MCF 10A (cell line): Measurements from ENCODE around the gene ARL13A. TPM values are rescaled to one million over a fixed set of nuclear protein-coding genes. Genes with fewer than 3 reads are reported as not detected.
"Not testable (repeated sequence)": the region's sequence is repeated elsewhere in the genome, so short reads cannot be mapped to it uniquely, and the experiment has no call there.

Experiments used
- BruUV-seq: library from RNA; stranded (reverse); fragments of 400-500 nt; replicated peaks from 2 replicates; lab custom pipeline; 2021; lab: Mats Ljungman, UMichigan
- CTCF ChIA-PET: fragments of 300-600 bp; sonication (Branson Sonifier 250); formaldehyde crosslinking; extraction: SDS; loops from one replicate; lab custom pipeline; 2021; ENCODE audit warnings: antibody characterized with exemption, inconsistent platforms; lab: Yijun Ruan, JAX
- POLR2A ChIA-PET: fragments of 300-600, 350-650 bp; sonication (Branson Sonifier 250); formaldehyde crosslinking; extraction: SDS; loops from one replicate; lab custom pipeline; 2020; ENCODE audit warnings: antibody characterized with exemption, inconsistent platforms; lab: Yijun Ruan, JAX
- DNase-seq: peaks from one replicate; pipeline ENCODE4 v3.0.0-alpha.2; 2018; ENCODE audit not compliant: unreplicated experiment
- H3K27ac Mint-ChIP-seq: one replicate; pipeline ENCODE4 v1.8.0; 2022; ENCODE audit warnings: mild to moderate bottlenecking, low read depth, mixed read lengths; ENCODE audit not compliant: unreplicated experiment
- H3K27me3 Mint-ChIP-seq: one replicate; pipeline ENCODE4 v1.8.0; 2022; ENCODE audit warnings: mixed read lengths; ENCODE audit not compliant: insufficient read depth, unreplicated experiment
- H3K36me3 Mint-ChIP-seq: one replicate; pipeline ENCODE4 v1.8.0; 2022; ENCODE audit warnings: mild to moderate bottlenecking, moderate library complexity, mixed read lengths; ENCODE audit not compliant: insufficient read depth, unreplicated experiment
- H3K4me1 Mint-ChIP-seq: one replicate; pipeline ENCODE4 v1.8.0; 2022; ENCODE audit warnings: mixed read lengths; ENCODE audit not compliant: insufficient read depth, unreplicated experiment
- H3K4me3 Mint-ChIP-seq: one replicate; pipeline ENCODE4 v1.8.0; 2022; ENCODE audit warnings: mild to moderate bottlenecking, moderate library complexity, mixed read lengths; ENCODE audit not compliant: unreplicated experiment
- H3K9me3 Mint-ChIP-seq: one replicate; pipeline ENCODE4 v1.8.0; 2022; ENCODE audit warnings: mixed read lengths; ENCODE audit not compliant: unreplicated experiment
- intact Hi-C: fragments of 100-400 bp; cut with micrococcal nuclease; formaldehyde crosslinking; loops from 2 replicates; pipeline ENCODE4 v1.14.1; 2022
- total RNA-seq: library from RNA; stranded (reverse); gene quantifications from 2 replicates; pipeline ENCODE4 v1.2.3, GENCODE V29; 2022
- TF ChIP-seq, protein P1 (sequence below): fragments of 200-600 bp; IDR thresholded peaks from one replicate; pipeline ENCODE4 v1.8.0; 2022; ENCODE audit warnings: antibody characterized with exemption, mild to moderate bottlenecking; ENCODE audit not compliant: unreplicated experiment

The ARL13A gene
- total RNA-seq, 1 experiment from 2014 or later: not detected

- no TSS peak for BruUV-seq
Measured at GRCh38 chrX:100976211-100976610, 6.7 kb downstream of the ARL13A start.

DNA sequence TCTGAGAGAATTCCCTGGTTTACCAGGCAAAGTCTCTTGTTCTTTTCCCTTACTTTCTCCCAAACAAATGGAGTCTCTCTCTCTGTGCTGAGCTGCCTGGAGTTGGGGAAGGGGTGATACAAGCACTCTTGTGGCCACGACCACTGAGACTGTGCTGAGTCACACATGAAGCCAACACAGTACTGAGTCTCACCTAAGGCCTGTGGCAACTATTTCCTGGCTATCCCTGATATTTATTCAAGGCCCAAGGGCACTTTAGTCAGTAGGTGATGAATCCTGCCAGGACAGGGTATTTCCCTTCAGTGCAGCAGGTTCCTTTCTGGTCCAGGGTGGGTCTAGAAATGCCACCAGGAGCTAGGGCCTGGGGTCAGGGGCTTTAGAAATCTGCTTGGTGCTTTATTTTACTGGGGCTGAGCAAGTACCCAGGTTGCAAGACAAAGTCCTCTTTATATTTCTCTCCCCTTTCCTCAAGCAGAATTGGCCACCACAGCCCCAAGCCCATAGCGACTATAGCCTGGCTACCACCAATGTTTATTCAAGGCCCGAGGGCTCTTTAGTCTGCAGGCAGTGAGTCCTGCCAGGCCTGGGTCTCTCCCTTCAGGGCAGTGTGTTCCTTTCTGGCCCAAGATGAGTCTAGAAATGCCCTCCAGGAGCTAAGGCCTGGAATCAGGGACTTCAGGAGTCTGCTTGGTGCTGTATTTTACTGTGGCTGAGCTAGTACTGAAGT is 10.5 kb downstream of the ARL13A start:
- ChIA-PET CTCF (interaction anchor here (0.6 kb wide), 2 partner anchors 15 to 150 kb away, joined by 3 read pairs; no protein-coding TSS in a partner anchor), POLR2A (interaction anchor here (1.0 kb wide), 1 partner anchor 14 kb away, joined by 6 read pairs; no protein-coding TSS in a partner anchor)
- Mint-ChIP-seq H3K4me1 (no peaks in the 10 kb centered on the region), H3K27me3 (peaks cover 51% of the 10 kb centered on the region), H3K9me3 (peaks cover 13% of the 10 kb centered on the region), H3K27ac (peak overlapping the region; percentile 63), H3K36me3 (no peaks in the 10 kb centered on the region), H3K4me3 (no peak overlapping the region)
- peak; percentile 59 for DNase-seq
- TF ChIP-seq, protein P1, sequence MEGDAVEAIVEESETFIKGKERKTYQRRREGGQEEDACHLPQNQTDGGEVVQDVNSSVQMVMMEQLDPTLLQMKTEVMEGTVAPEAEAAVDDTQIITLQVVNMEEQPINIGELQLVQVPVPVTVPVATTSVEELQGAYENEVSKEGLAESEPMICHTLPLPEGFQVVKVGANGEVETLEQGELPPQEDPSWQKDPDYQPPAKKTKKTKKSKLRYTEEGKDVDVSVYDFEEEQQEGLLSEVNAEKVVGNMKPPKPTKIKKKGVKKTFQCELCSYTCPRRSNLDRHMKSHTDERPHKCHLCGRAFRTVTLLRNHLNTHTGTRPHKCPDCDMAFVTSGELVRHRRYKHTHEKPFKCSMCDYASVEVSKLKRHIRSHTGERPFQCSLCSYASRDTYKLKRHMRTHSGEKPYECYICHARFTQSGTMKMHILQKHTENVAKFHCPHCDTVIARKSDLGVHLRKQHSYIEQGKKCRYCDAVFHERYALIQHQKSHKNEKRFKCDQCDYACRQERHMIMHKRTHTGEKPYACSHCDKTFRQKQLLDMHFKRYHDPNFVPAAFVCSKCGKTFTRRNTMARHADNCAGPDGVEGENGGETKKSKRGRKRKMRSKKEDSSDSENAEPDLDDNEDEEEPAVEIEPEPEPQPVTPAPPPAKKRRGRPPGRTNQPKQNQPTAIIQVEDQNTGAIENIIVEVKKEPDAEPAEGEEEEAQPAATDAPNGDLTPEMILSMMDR: no peak
- intact Hi-C loops: no loop called here
- no TSS peak for BruUV-seq

More at GRCh38 chrX:100976211-100976610, 6.7 kb downstream of the ARL13A start:
- ChIA-PET CTCF (no interaction called here), POLR2A (no interaction called here)
- TF ChIP-seq, protein P1: no peak
- peaks cover 45% of the 10 kb centered on the region for H3K27me3 Mint-ChIP-seq
- no peaks in the 10 kb centered on the region for H3K36me3 Mint-ChIP-seq
- no peak for DNase-seq
- peaks cover 13% of the 10 kb centered on the region for H3K9me3 Mint-ChIP-seq
- H3K4me1 Mint-ChIP-seq: no peaks in the 10 kb centered on the region
- intact Hi-C loops: no loop called here
- H3K4me3 Mint-ChIP-seq: no peak overlapping the region
- H3K27ac Mint-ChIP-seq: no peak overlapping the region

- ChIA-PET POLR2A (interaction anchor here (1.0 kb wide), 1 partner anchor 13 kb away, joined by 6 read pairs; no protein-coding TSS in a partner anchor), CTCF (interaction anchor here (0.6 kb wide), 2 partner anchors 14 to 150 kb away, joined by 3 read pairs; no protein-coding TSS in a partner anchor)
- DNase-seq: peak; percentile 80
- peaks cover 51% of the 10 kb centered on the region for H3K27me3 Mint-ChIP-seq
- BruUV-seq: no TSS peak
- peaks cover 13% of the 10 kb centered on the region for H3K9me3 Mint-ChIP-seq
- no peaks in the 10 kb centered on the region for H3K4me1 Mint-ChIP-seq
- intact Hi-C loops: no loop called here
- TF ChIP-seq, protein P1: no peak
- H3K27ac Mint-ChIP-seq: peak overlapping the region; percentile 63
- no peaks in the 10 kb centered on the region for H3K36me3 Mint-ChIP-seq
- no peak overlapping the region for H3K4me3 Mint-ChIP-seq
Measured at GRCh38 chrX:100980608-100981497, 11.3 kb downstream of the ARL13A start.

DNA sequence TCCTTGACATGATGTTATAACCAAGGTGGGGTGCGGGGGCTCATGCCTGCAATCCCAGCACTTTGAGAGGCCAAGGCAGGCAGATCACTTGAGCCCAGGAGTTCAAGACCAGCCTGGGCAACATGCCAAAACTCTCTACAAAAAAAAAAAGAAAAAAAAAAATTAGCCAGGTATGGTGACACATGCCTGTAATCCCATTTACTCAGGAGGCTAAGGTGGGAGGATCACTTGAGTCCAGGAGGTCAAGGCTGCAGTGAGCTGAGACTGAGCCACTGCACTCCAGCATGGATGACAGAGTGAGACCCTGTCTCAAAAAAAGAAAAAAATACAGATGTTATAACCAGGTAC is 12.0 kb downstream of the ARL13A start:
- peak; percentile 47 for DNase-seq
- intact Hi-C loops, BruUV-seq, H3K4me1 Mint-ChIP-seq, CTCF ChIA-PET, H3K36me3 Mint-ChIP-seq, H3K4me3 Mint-ChIP-seq, POLR2A ChIA-PET: not testable (repeated sequence)
- peaks cover 13% of the 10 kb centered on the region for H3K9me3 Mint-ChIP-seq
- H3K27me3 Mint-ChIP-seq: peaks cover 52% of the 10 kb centered on the region
- peak overlapping the region; percentile 63 for H3K27ac Mint-ChIP-seq
